Measurements from ENCODE around the gene PAK6.

The PAK6 gene

DNA sequence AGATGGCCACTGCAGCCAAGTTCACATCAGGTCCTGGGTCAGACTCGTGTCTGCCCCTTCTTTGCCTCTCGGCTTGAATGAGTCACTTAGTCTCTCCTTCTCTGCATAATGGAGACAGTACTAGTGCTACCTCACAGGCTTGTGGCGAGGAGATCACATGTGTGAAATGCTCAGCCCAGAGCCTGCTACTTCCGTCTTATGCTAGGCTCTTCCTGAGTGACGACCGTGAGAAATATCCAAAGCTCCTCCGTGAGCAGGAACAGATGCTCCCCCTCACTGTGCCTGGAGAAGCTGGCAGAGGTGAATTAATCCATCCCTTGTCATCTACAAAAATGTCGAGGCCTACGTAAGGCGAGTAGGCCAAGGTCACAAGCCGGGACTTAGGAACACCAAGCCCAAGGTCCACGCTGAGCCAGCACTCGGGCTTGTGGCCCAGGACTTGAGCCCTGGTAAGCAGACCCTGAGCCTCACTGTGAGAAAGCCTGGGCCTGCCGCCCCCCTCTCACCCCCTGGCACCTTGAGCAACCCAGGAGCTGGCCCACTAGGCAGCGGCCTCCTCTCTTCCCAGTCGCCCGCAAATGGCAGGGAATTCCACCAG is 17.9 kb downstream of the PAK6 start:
- DNase-seq, result no peak

DNA sequence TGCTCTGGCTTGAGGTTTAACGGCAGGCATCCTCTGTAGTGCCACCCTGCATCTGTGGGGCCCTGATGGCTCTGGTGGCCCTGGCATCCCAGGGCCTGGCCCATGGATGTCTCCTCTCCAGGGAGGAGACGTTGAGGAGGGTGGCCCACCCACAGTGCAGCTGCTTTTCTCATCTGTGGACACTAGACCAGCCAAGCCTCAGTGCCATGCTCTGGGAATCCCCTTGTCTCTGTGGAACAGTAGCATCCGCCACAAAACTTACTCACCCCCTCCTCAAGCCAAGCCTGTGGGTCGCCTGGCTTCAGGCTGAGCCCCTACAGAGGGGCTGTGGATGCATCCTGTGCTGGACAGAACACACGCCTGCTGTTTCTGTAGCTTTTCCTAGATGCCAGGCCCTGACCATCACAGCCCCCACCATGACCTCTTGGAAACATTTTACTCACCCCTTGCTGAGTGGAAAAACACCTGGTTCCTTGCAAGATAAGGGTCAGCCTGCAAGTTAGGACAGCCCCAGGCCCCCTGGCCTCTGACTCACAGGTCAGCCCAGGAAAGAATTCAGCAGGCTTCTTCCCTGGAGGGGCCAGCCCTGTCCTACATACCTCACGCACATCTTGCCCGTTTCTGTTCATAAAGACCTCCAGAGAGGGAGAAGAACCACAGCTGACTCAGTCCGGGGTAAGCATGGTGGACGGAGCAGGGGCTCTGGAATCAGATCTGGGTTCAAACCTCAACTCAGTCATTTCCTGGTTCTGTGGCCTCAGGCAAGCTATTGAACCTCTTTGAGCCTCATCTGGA is 19.0 kb downstream of the PAK6 start:
- no peak for DNase-seq

DNA sequence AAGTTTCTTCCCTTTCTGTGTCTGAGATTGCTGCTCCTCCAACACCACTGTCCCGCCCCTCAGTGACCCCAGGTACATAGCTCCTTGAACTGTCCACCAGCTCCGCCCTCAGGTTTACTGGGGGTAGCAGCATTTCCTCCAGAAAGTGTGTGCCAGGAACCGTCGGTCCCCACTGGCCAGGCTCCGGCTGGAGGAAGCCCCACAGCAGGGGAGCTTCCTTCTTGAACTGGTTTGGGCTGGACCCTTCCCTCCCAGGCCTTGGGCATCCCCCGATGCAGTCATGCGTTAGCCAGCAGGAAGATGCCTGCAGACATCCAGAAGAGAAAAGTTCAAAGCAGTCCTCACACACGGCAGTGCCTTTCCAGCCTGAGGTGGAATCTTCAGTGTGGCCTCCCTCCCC is 19.7 kb downstream of the PAK6 start:
- no peak for DNase-seq

DNA sequence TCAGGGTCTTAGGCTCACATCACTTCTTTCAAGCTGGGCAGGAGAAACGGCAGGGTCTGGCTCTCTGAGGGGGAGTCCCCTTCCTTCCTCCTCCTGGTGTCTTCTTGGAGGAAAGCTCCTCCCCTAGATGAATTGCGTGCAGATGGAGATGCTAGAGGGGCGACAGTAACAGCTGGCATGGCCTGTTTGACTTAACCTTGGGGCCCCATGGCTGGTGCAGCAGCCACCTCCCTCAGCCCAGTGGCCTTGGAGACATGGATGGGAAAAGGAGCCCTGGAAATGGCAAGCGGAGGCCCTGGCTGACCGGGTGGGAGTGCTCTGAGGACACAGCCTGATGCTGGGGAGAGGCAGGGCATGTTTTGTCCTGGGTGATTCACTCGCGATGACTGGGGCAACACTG is 20.2 kb downstream of the PAK6 start:
- no peak for DNase-seq

DNA sequence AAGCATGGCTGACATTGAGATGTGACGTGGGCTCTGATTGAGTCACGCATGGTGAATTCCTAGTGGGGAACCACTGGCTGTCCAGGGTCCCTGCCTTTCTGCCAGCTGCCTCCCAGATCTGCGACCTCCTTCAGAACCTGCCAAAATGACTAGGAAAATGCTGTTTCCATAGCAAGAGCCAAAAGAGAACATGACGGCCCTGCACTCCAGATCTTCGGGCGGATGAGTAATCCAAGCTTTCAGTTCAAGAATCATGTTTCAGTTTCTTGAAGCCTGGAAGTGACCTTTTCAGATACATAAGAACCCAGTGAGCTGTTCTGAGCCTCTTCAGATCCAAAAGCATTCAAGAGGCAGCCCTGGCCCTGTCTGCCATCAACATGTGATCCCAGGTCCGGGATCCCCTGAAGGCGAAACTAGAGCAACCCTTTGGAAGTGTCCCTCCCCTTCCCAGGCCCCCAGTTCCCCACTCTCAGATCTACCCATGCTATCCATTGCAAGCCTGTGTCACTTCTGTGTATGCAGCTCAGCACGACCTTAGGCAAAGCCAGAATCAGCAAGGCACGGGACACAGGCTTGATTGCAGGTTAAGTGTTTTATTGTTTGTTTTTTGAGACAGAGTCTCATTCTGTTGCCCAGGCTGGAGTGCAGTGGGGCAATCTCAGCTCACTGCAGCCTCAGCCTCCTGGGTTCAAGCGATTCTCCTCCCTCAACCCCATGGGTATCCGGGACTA is 24.3 kb downstream of the PAK6 start:
- DNase-seq, result no peak

DNA sequence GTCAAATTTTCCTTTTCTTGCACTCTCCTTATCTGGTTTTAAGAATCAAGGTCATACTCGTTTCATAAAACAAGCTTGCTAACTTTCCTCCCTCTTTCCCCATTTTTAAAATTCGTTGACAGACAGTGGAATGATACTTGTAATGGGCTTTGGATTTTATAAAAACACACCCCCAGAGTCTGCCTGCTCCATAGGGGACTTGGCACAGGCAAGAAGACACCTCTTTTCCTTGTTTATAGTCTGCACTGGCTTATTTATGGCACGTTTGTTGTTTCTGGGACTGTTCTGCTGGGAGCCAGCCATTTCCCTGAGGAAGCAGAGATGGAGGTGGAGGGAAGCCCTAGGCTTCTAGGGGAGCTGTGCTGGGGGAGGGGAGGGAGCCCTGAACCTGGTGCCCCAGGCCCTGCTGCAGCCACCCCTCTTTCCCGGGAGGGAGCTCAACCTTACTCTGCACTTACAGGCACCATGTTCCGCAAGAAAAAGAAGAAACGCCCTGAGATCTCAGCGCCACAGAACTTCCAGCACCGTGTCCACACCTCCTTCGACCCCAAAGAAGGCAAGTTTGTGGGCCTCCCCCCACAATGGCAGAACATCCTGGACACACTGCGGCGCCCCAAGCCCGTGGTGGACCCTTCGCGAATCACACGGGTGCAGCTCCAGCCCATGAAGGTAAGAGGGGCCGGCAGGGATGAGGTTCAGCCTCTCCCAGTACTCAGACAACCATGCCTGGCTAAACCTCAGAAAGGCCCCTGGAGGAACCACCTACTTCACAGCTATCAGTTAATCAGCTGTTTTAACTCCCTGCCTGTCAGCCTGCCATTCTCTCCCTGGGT is 25.7 kb downstream of the PAK6 start:
- no peak for DNase-seq

DNA sequence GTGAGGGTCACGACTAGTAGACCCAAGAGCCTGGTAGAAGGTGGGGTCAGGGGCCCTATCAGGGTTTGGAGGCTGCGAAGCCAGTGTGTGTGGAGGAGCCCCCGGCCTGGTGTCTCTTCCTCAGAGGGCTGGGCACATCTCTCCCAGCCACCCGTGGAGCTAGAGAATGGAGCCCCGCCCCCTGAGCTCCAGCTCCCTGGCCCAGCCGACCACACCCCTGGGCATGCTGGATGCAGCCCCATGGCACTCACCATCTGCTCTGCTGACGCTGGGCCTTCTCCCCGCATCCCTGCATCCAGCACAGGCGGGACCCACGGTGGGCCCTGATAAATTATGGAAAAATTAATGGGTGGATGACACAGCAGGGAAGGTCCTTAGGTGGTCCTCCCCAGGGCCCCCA is 26.5 kb downstream of the PAK6 start:
- no peak for DNase-seq

DNA sequence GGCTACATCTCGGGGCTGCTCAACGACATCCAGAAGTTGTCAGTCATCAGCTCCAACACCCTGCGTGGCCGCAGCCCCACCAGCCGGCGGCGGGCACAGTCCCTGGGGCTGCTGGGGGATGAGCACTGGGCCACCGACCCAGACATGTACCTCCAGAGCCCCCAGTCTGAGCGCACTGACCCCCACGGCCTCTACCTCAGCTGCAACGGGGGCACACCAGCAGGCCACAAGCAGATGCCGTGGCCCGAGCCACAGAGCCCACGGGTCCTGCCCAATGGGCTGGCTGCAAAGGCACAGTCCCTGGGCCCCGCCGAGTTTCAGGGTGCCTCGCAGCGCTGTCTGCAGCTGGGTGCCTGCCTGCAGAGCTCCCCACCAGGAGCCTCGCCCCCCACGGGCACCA is 27.0 kb downstream of the PAK6 start:
- DNase-seq, result no peak

DNA sequence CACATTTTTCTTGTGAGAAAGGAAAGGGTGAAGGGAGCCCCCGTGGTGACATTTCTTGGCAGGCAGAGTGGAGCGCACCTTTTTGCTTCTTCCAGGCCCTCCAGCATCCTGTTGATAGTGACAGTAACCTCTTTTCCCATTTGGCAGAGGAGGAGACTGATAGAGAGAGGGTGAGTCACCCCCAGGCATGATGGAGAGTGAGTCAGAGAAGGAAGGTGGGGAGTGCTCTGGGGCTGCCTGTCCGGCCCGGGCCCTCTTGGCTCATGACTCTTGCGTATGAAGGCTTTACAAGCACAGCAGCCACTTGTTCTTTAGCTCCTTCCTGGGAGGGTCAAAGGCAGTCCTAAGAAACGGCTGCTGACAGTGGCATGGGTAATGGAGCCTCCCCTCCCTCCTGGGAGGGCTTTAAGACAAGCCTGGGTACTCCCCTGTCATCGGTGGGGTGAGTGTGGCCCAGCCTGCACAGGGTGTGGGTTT is 28.0 kb downstream of the PAK6 start:
- no peak for DNase-seq

DNA sequence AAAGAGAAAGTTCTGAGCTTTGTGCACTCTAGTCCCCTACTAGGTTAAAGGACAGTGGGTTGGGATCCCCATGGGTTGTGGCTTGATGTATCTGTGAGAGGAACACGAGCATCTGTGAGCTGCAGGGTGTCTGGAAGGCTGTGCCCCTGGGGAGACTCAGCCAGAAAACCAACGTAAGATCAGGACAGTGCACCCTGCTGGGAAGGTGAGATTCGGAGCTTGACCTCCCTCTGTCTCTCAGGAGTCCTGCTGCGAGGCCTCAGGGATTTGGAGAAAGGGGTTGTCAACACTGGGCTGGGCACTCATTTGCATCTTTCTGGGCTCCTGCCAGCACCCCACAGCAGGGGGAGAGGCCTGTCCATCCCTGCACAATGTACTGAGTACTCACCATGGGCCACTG is 28.8 kb downstream of the PAK6 start:
- no peak for DNase-seq

DNA sequence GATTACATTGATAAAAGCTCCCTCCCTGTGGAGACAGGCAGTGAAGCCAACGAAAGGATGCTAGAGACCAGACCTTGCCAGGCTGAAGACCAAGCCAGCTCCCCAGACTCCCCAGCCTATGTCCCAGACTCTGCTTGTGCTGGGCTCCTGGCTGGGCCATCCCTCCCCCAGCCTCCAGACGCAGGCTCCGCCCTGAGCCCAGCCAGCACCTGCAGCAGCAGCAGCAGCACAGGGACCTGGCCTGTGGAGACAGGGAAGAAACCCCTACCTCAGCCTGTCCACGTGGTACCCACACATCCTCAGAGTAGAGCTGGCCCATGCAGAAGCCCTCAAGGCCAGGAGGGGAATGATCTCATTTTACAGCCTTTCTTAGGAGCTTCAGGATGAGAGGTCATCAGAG is 30.7 kb downstream of the PAK6 start:
- no peak for DNase-seq

DNA sequence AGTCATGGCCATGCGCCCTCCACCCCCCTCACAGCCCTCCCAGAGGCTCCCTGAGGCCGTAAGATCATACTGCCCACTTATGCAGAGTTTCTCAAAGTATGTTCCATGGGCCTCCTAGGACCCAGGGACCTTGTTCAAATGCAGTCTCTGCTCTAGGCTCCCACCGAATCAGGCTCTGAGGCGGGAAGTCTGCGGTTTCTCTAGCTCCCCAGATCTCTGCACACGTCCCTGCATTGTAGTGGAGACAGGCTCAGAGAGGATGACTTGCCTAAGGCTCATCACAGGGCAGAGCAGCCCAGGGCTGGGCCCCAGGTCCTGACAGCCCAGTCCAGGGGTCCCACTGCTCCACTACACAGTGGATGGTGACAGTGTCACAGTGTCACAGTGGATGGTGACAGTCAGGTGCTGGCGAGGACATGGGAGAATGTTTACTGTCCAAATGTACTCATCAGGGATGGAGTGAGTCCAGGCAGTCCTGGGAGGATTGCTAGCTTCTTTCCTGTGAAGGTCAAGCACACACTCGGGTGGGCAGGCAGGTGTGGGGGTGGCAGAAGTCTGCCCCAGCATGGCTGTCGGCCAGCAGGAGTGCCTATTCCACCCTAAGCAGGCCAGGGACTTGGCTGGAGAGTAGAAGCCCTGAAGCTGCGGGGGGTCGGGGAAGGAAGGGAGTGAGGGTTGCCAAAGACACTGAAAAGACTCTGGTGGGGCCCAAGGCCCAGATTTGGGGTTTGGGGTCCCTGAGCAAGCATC is 31.6 kb downstream of the PAK6 start:
- DNase-seq, result no peak

DNA sequence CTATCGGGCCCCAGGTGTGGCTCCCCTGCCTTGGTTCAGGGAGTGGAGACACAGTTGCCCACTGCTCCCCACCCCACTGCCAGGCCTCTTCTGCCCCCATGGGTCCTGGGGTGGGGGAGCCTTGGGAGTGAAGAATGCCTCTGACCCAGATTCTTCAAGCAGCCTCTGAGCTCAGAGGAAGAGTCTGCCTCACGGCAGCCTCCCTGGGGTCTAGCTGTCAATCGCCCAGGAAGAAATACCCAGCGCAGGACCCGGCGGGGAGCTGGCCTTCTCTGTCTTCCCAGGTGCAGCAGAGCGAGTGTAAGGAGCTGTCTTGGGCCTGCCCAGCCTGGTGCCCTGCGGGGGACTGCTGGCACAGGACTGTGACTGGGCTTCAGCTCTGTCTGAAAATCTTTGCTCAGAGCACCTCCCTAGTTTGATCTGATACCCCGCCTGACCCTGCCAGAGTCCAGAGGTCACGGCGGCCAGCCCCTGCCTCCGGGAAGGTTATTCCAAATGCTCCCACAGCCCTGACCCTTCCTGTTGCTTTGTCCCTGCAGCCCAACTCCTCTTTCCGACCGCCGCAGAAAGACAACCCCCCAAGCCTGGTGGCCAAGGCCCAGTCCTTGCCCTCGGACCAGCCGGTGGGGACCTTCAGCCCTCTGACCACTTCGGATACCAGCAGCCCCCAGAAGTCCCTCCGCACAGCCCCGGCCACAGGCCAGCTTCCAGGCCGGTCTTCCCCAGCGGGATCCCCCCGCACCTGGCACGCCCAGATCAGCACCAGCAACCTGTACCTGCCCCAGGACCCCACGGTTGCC is 33.0 kb downstream of the PAK6 start:
- no peak for DNase-seq

DNA sequence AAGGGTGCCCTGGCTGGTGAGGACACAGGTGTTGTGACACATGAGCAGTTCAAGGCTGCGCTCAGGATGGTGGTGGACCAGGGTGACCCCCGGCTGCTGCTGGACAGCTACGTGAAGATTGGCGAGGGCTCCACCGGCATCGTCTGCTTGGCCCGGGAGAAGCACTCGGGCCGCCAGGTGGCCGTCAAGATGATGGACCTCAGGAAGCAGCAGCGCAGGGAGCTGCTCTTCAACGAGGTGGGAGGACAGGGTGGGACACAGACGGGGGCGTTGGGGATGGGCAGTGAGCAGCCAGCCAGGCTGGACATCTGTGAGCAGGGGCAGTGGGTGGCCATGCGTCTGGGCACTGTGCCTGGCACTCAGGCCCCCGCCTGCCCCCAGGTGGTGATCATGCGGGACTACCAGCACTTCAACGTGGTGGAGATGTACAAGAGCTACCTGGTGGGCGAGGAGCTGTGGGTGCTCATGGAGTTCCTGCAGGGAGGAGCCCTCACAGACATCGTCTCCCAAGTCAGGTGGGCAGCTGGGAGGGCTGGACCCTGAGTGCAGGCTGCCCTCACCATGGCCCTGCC is 33.7 kb downstream of the PAK6 start:
- DNase-seq, result no peak

DNA sequence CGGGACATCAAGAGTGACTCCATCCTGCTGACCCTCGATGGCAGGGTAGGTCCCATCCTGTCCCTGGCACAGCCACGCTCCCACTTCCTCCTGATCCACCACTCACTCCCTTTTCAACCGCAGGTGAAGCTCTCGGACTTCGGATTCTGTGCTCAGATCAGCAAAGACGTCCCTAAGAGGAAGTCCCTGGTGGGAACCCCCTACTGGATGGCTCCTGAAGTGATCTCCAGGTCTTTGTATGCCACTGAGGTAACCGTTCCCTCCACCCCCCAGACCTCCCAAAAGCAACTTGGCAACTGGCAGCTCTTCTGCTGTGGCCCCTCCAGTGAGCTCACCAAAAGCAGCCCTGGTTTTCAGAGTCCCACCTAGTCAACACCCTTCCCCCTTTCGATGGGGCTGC is 34.6 kb downstream of the PAK6 start:
- DNase-seq, result no peak

DNA sequence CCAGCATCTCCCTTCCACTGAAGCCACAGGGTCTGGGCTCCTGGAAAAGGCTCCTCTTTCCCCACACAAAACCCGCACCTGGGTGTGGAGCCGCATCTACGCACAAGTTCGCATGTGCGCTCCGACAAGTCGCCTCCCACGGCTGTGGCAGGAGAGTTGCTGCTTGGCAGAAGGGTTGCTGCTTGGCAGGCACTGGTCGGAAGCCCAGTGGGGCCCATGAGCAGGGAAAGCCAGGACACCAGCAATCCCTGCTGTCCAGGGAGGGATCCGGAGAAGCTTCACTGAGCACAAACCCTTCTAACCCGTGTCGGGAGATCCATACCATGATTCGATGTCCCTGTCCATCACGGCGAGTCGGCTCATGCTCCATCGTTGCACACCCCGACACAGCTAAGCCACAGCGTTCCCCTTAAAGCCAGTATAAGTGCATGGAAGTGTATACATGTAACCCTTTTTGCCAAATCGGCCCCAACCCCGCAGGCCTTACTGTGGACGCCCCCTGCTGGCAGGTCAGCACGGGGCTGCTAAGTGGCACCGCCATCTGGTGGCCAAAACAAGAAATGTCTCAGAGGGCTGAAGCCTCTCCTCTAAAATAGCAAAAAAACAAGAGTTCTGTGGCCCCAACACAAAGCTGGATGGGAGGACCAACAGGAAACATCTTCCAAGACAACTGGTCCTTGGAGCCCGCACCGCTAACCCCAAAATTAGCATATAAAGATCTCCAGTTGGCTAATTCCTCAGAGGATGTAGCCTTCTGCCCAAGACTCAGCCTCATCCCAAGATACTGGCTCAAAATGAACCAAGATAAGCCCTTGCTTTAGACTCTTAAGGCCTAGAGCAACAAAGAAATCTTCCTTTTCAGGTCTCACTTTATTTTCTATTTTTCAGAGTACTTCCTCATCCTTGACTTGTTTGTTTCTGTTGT is 35.7 kb downstream of the PAK6 start:
- peak; percentile 90 for DNase-seq

DNA sequence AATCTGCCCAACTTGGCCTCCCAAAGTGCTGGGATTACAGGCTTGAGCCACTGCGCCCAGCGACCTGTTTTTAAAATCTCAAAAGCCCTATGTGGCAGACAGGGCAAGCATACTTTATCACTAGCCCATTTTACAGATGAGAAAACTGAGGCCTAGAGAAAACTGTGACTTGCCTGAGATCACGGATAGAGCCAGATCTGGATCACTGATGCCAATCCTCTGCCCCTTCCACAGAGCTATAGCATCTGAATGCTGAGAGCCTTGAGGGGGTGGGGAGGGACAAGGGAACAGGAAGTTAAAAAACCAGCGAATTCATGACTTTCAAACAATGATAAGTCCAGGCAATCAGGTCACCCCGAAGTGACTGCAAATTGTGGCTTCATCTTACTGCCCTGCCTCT is 36.7 kb downstream of the PAK6 start:
- DNase-seq, result no peak

DNA sequence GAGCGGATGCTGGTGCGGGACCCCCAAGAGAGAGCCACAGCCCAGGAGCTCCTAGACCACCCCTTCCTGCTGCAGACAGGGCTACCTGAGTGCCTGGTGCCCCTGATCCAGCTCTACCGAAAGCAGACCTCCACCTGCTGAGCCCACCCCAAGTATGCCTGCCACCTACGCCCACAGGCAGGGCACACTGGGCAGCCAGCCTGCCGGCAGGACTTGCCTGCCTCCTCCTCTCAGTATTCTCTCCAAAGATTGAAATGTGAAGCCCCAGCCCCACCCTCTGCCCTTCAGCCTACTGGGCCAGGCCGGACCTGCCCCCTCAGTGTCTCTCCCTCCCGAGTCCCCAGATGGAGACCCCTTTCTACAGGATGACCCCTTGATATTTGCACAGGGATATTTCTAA is 37.1 kb downstream of the PAK6 start:
- no peak for DNase-seq

DNA sequence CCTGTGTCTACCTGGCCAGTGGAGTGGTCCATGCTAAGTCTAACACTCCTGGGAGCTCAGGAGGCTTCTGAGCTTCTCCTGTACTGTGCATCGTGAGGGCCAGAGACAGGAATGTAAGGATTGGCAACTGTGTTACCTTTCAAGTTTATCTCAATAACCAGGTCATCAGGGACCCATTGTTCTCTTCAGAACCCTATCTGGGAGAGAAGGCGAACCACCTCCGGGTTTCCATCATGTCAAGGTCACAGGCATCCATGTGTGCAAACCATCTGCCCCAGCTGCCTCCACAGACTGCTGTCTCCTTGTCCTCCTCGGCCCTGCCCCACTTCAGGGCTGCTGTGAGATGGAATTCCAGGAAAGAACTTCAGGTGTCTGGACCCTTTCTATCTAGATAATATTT is 38.1 kb downstream of the PAK6 start:
- DNase-seq, result no peak

DNA sequence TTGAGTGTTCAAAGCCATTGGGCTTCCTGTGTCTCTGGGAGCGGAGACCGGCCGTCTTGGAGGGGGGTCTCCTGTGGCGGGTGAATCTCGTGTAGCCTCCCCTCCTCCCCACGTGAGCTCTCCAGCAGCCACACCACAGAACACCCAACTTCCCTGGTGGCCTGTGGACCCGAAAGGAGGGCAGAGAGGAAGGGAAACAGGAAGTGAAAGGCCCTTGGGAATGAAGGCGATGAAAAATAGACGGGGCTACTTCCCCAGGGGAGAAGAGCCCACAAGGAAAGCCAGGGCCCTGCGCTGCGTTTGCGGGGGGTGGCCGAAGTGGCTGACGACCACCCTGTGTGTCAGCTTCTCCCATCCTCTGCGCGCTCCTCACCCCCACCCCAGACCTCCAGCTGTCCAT is 38.6 kb downstream of the PAK6 start:
- DNase-seq, result no peak

All from stimulated activated CD4-positive, alpha-beta T cell treated with anti-CD3 and anti-CD28 coated beads, Interleukin-15, amount 100 ng/mL, for 24 hours (primary cell).